Measurements from ENCODE around the gene PIP5K1B. TPM values are rescaled to one million over a fixed set of nuclear protein-coding genes. Genes with fewer than 3 reads are reported as not detected.

Gene PIP5K1B
- total and polyA plus RNA-seq, 2 experiments from 2014 or later: 3.7 to 10.2 TPM

DNA sequence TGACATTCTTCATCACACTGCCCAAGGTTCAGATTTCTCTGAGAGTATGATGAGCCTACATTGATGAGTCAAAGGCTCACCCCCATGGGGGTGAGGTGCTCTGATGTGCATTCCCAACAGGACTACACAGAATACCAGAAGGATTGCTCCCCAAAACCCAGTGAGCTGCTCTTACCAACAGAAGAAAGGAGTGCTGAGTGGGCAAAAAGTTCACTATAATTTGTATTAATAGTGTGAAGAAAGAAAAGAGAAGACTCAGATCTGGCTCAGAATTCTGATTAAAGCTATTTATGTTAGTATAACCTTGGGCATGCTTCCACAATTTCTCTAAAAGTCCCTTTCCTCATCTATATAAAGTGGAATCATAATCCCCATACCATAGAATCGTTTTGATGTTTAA lies 262.8 kb downstream of the PIP5K1B start:
- Histone ChIP-seq H2AFZ (no peak overlapping the region), H3K9me2 (replicated peaks; ENCODE audit: insufficient read depth) (no peaks in the 10 kb centered on the region), H3K36me3 (replicated peaks; ENCODE audit: insufficient read depth, low read depth) (no peaks in the 10 kb centered on the region), H3K4me2 (no peak overlapping the region), H3K27me3 (no peaks in the 10 kb centered on the region), H3K4me1 (ENCODE audit: insufficient read depth) (peaks cover 23% of the 10 kb centered on the region), H4K20me1 (ENCODE audit: insufficient read depth, poor library complexity, severe bottlenecking) (no peaks in the 10 kb centered on the region), H3K9me3 (ENCODE audit: low read depth) (no peaks in the 10 kb centered on the region), H3K27ac (no peak overlapping the region), H3K79me2 (no peaks in the 10 kb centered on the region), H3K4me3 (no peak overlapping the region)
- TF ChIP-seq EZH2 (IDR thresholded peaks at IDR 0.05; ENCODE audit: borderline replicate concordance) (no peak), EZH2phosphoT487 (IDR thresholded peaks at IDR 0.05; ENCODE audit: low read depth, severe bottlenecking, unreplicated experiment) (no peak)
- TF ChIP-seq, protein P1, sequence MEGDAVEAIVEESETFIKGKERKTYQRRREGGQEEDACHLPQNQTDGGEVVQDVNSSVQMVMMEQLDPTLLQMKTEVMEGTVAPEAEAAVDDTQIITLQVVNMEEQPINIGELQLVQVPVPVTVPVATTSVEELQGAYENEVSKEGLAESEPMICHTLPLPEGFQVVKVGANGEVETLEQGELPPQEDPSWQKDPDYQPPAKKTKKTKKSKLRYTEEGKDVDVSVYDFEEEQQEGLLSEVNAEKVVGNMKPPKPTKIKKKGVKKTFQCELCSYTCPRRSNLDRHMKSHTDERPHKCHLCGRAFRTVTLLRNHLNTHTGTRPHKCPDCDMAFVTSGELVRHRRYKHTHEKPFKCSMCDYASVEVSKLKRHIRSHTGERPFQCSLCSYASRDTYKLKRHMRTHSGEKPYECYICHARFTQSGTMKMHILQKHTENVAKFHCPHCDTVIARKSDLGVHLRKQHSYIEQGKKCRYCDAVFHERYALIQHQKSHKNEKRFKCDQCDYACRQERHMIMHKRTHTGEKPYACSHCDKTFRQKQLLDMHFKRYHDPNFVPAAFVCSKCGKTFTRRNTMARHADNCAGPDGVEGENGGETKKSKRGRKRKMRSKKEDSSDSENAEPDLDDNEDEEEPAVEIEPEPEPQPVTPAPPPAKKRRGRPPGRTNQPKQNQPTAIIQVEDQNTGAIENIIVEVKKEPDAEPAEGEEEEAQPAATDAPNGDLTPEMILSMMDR (IDR thresholded peaks at IDR 0.05; ENCODE audit: poor library complexity): no peak
- 88% methylated on average over 1 of the region's 1 CpG for WGBS (ENCODE audit: low lambda C conversion rate, missing lambda C conversion rate)
- DNase-seq (ENCODE audit: low spot score): no peak

DNA sequence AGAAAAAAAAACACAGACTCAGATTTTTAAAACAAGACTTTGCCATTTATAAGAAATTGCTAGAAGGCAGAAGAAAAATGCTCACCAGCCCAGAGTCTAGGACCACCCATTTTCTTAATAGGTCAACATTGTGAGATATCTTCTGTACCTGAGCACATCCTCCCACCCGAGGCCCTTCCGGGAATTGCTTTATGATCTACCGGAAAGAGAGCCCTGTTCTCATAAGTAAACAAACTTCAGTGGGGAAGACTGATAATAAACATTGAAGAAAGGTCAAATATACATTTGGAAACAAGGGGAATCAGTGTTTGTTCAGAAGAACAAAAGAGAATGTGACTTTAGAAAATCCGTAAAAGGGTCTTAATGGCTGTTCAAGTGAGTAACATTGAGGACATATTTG lies 264.5 kb downstream of the PIP5K1B start:
- Histone ChIP-seq H3K27me3 (no peaks in the 10 kb centered on the region), H3K27ac (peak overlapping the region; percentile 58), H3K9me2 (replicated peaks; ENCODE audit: insufficient read depth) (no peaks in the 10 kb centered on the region), H3K4me3 (no peak overlapping the region), H3K79me2 (no peaks in the 10 kb centered on the region), H4K20me1 (ENCODE audit: insufficient read depth, poor library complexity, severe bottlenecking) (no peaks in the 10 kb centered on the region), H3K4me2 (no peak overlapping the region), H3K9me3 (ENCODE audit: low read depth) (no peaks in the 10 kb centered on the region), H3K4me1 (ENCODE audit: insufficient read depth) (peaks cover 12% of the 10 kb centered on the region), H2AFZ (no peak overlapping the region), H3K36me3 (replicated peaks; ENCODE audit: insufficient read depth, low read depth) (no peaks in the 10 kb centered on the region)
- TF ChIP-seq, protein P1 (IDR thresholded peaks at IDR 0.05; ENCODE audit: poor library complexity): no peak
- TF ChIP-seq EZH2phosphoT487 (IDR thresholded peaks at IDR 0.05; ENCODE audit: low read depth, severe bottlenecking, unreplicated experiment) (no peak), EZH2 (IDR thresholded peaks at IDR 0.05; ENCODE audit: borderline replicate concordance) (no peak)
- no peak for DNase-seq (ENCODE audit: low spot score)
- WGBS (ENCODE audit: low lambda C conversion rate, missing lambda C conversion rate): 35% methylated on average over 4 of the region's 4 CpGs

DNA sequence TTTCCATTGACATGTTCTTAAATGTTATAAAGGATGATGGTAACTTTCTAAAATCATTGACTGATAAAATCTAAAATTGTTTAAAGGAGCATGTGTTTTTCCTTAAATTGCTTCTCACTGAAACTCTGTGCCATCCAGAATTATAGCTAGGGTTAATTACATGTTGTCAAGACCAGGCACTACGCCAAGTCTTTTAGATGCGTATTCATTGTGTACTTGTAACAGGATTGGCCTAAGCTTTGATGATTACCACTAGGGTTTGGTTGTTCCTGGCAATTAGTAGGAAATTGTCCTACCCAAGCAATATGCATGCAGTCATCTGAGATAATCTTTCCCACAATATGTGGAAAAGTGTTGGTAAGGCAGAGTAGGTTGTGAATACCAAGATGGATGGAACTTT lies 265.1 kb downstream of the PIP5K1B start:
- WGBS (ENCODE audit: low lambda C conversion rate, missing lambda C conversion rate): 79% methylated on average over 2 of the region's 2 CpGs
- Histone ChIP-seq H2AFZ (no peak overlapping the region), H3K36me3 (replicated peaks; ENCODE audit: insufficient read depth, low read depth) (no peaks in the 10 kb centered on the region), H3K4me3 (no peak overlapping the region), H3K9me3 (ENCODE audit: low read depth) (no peaks in the 10 kb centered on the region), H3K27ac (peak overlapping the region; percentile 58), H3K4me1 (ENCODE audit: insufficient read depth) (peaks cover 14% of the 10 kb centered on the region), H3K4me2 (no peak overlapping the region), H3K79me2 (no peaks in the 10 kb centered on the region), H3K27me3 (no peaks in the 10 kb centered on the region), H3K9me2 (replicated peaks; ENCODE audit: insufficient read depth) (no peaks in the 10 kb centered on the region), H4K20me1 (ENCODE audit: insufficient read depth, poor library complexity, severe bottlenecking) (no peaks in the 10 kb centered on the region)
- no peak for DNase-seq (ENCODE audit: low spot score)
- TF ChIP-seq, protein P1 (IDR thresholded peaks at IDR 0.05; ENCODE audit: poor library complexity): no peak
- TF ChIP-seq EZH2 (IDR thresholded peaks at IDR 0.05; ENCODE audit: borderline replicate concordance) (no peak), EZH2phosphoT487 (IDR thresholded peaks at IDR 0.05; ENCODE audit: low read depth, severe bottlenecking, unreplicated experiment) (no peak)

DNA sequence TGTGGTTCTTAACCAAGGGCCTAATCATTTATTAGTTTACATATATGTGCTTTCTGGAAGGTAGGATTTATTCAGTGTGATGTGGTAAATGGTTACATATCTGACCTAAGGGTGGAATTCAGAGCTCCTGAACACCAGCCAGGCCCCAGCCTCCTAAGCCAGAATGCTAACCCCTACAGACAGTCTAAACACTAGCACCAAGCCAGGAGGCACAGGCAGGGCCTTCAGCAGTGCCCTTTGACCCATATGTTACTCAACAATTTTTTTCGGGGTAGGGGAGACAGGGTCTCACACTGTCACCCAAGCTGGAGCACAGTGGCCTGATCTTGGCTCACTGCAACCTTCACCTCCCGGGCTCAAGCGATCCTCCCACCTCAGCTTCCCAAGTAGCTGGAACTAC lies 268.6 kb downstream of the PIP5K1B start:
- Histone ChIP-seq H3K27me3 (no peaks in the 10 kb centered on the region), H3K4me1 (ENCODE audit: insufficient read depth) (peaks cover 22% of the 10 kb centered on the region), H3K4me3 (no peak overlapping the region), H3K27ac (peak overlapping the region; percentile 75), H3K9me2 (replicated peaks; ENCODE audit: insufficient read depth) (no peaks in the 10 kb centered on the region), H3K36me3 (replicated peaks; ENCODE audit: insufficient read depth, low read depth) (no peaks in the 10 kb centered on the region), H4K20me1 (ENCODE audit: insufficient read depth, poor library complexity, severe bottlenecking) (no peaks in the 10 kb centered on the region), H3K4me2 (no peak overlapping the region), H3K79me2 (no peaks in the 10 kb centered on the region), H2AFZ (no peak overlapping the region), H3K9me3 (ENCODE audit: low read depth) (no peaks in the 10 kb centered on the region)
- no peak for DNase-seq (ENCODE audit: low spot score)
- WGBS (ENCODE audit: low lambda C conversion rate, missing lambda C conversion rate): 83% methylated on average over 3 of the region's 3 CpGs
- TF ChIP-seq EZH2 (IDR thresholded peaks at IDR 0.05; ENCODE audit: borderline replicate concordance) (no peak), EZH2phosphoT487 (IDR thresholded peaks at IDR 0.05; ENCODE audit: low read depth, severe bottlenecking, unreplicated experiment) (no peak)
- TF ChIP-seq, protein P1 (IDR thresholded peaks at IDR 0.05; ENCODE audit: poor library complexity): no peak

Measured in hepatocyte (in vitro differentiated cells).